ENCODE results near the gene PARD3.
A peak's percentile ranks its signal among the peaks of the same experiment; 100 is the strongest.

Gene PARD3

GRCh38 chr10:34166354-34166753 lies 648.7 kb downstream of the PARD3 start:
- DNase-seq (ENCODE audit: insufficient read length, low spot score) = no peak
- FAIRE-seq = no peak

- no peak for DNase-seq (ENCODE audit: insufficient read length, low spot score)
- no peak for FAIRE-seq
Measured at GRCh38 chr10:34164029-34164428, 651.1 kb downstream of the PARD3 start.

- FAIRE-seq (peak; percentile 54), DNase-seq (ENCODE audit: insufficient read length, low spot score) (no peak)
Measured at GRCh38 chr10:34163075-34163905, 651.8 kb downstream of the PARD3 start.

GRCh38 chr10:34161777-34162370 lies 653.2 kb downstream of the PARD3 start:
- no peak for DNase-seq (ENCODE audit: insufficient read length, low spot score)
- FAIRE-seq = no peak

- FAIRE-seq (no peak), DNase-seq (ENCODE audit: insufficient read length, low spot score) (no peak)
Measured at GRCh38 chr10:34160595-34160994, 654.5 kb downstream of the PARD3 start.

GRCh38 chr10:34157501-34157900 lies 657.6 kb downstream of the PARD3 start:
- DNase-seq (ENCODE audit: insufficient read length, low spot score) (no peak), FAIRE-seq (no peak)

- peak; percentile 12 for DNase-seq (ENCODE audit: insufficient read length, low spot score)
- FAIRE-seq = peak; percentile 91
Measured at GRCh38 chr10:34156781-34157425, 658.2 kb downstream of the PARD3 start.

- FAIRE-seq = peak; percentile 28
- DNase-seq (ENCODE audit: insufficient read length, low spot score) = no peak
Measured at GRCh38 chr10:34155812-34156211, 659.3 kb downstream of the PARD3 start.

- FAIRE-seq = no peak
Measured at GRCh38 chr10:34154383-34154900, 660.7 kb downstream of the PARD3 start.

GRCh38 chr10:34153663-34154382 lies 661.3 kb downstream of the PARD3 start:
- FAIRE-seq (no peak), DNase-seq (ENCODE audit: insufficient read length, low spot score) (no peak)

More at GRCh38 chr10:34154383-34154900, 660.7 kb downstream of the PARD3 start:
- DNase-seq (ENCODE audit: insufficient read length, low spot score) = no peak

GRCh38 chr10:34152434-34152833 lies 662.7 kb downstream of the PARD3 start:
- no peak for DNase-seq (ENCODE audit: insufficient read length, low spot score)
- peak; percentile 51 for FAIRE-seq

GRCh38 chr10:34151931-34152330 lies 663.2 kb downstream of the PARD3 start:
- DNase-seq (ENCODE audit: insufficient read length, low spot score) = no peak
- peak; percentile 31 for FAIRE-seq

- FAIRE-seq (no peak), DNase-seq (ENCODE audit: insufficient read length, low spot score) (no peak)
Measured at GRCh38 chr10:34151481-34151880, 663.6 kb downstream of the PARD3 start.

GRCh38 chr10:34150103-34150502 lies 665.0 kb downstream of the PARD3 start:
- FAIRE-seq = peak; percentile 52
- DNase-seq (ENCODE audit: insufficient read length, low spot score) = no peak

- FAIRE-seq = no peak
- no peak for DNase-seq (ENCODE audit: insufficient read length, low spot score)
Measured at GRCh38 chr10:34148305-34148657, 666.8 kb downstream of the PARD3 start.

GRCh38 chr10:34147641-34148304 lies 667.3 kb downstream of the PARD3 start:
- FAIRE-seq = no peak
- DNase-seq (ENCODE audit: insufficient read length, low spot score) = no peak

- DNase-seq (ENCODE audit: insufficient read length, low spot score) = peak; percentile 40
- no peak for FAIRE-seq
Measured at GRCh38 chr10:34145715-34146114, 669.4 kb downstream of the PARD3 start.

- DNase-seq (ENCODE audit: insufficient read length, low spot score) = no peak
- no peak for FAIRE-seq
Measured at GRCh38 chr10:34143466-34143865, 671.6 kb downstream of the PARD3 start.

- DNase-seq (ENCODE audit: insufficient read length, low spot score) (no peak), FAIRE-seq (no peak)
Measured at GRCh38 chr10:34141032-34141680, 673.9 kb downstream of the PARD3 start.

- FAIRE-seq = peak; percentile 89
Measured at GRCh38 chr10:34139559-34139958, 675.5 kb downstream of the PARD3 start.

More at GRCh38 chr10:34139559-34139958, 675.5 kb downstream of the PARD3 start:
- DNase-seq (ENCODE audit: insufficient read length, low spot score) = no peak
